Heart left ventricle (tissue), 13 donors: ENCODE data around the gene BAG3.

Experiments used
- CTCF ChIP-seq, 12 donors: fragments of 200-600 bp; sonication (generic) in 4 of 12; IDR thresholded peaks; one replicate each; pipeline versions ENCODE4 v1.5.0 to v1.8.0; 2018 to 2022; ENCODE audit warnings: antibody characterized with exemption in 12 of 12, mild to moderate bottlenecking in 5 of 12
- POLR2A ChIP-seq, 2 donors: fragments of 450-650 bp; IDR thresholded peaks; one replicate each; pipeline ENCODE4 v1.6.1; 2017; ENCODE audit warnings: antibody characterized with exemption in 2 of 2, mild to moderate bottlenecking in 2 of 2, moderate library complexity in 2 of 2
- donor health status: ischemic (EF 13 %, LVEDD 7.1; RV severe dilation, severe dysfunction).
- donor health status: DM: no; HTN: yes; CAD: no.
- donor health status: DM: no; HTN: no; CAD: no.
- donor health status: ischemic (EF 25% LVEDD 6.9; RV normal size, moderate dysfunction).
- donor health status: ischemic (EF 25% LVEDD 5.7; RV mildly dilated, moderate dysfunction).
- donor health status: ischemic (EF 35%, LVEDD 5.7; RV mildly dilated, moderate dysfunction).
- donor health status: nonischemic (EF 11% LVEDD 7.7; RV severe dilation, severe dysfunction).
- donor health status: DM: yes; HTN: yes; CAD: no.
- donor health status: PGD.
- donor health status: ischemic (EF 29% LVEDD 5.4; RV normal size, mild dysfunction).
- donor health status: nonischemic (EF 23%, LVEDD 6.1; RV moderate dilation, normal function).

- TF ChIP-seq CTCF (IDR thresholded peaks at IDR 0.05) (no peak), POLR2A (IDR thresholded peaks at IDR 0.05) (peak in 1 of 2 donors; percentile 21)
Observed at GRCh38 chr10:119654540-119654939, 3.4 kb downstream of the BAG3 start.
